CD4-positive, alpha-beta memory T cell (primary cell): ENCODE data around the gene ITGBL1. TPM values are rescaled to one million over a fixed set of nuclear protein-coding genes. Genes with fewer than 3 reads are reported as not detected.

Experiments
- CTCF ChIA-PET: fragments of 350-600 bp; sonication (Branson Sonifier 250); formaldehyde crosslinking; loops from one replicate; lab custom pipeline; 2021; ENCODE audit warnings: inconsistent platforms; ENCODE audit not compliant: partially characterized antibody; lab: Charles Lee
- POLR2A ChIA-PET: fragments of 350-600 bp; sonication (Branson Sonifier 250); formaldehyde crosslinking; loops from one replicate; lab custom pipeline; 2021; ENCODE audit not compliant: partially characterized antibody; lab: Charles Lee
- DNase-seq, 5 donors: peaks; one replicate each; pipeline versions ENCODE4 v3.0.0 to v3.0.0-alpha.2; 2020 to 2022; ENCODE audit warnings: mixed read lengths in 1 of 5
- H3K27ac ChIP-seq: one replicate; pipeline ENCODE4 v1.7.0; 2013; ENCODE audit warnings: low read depth, low read length
- H3K27me3 ChIP-seq: 2 replicates; pipeline ENCODE4 v1.7.0; 2013; ENCODE audit warnings: mild to moderate bottlenecking, low read length, moderate library complexity; ENCODE audit not compliant: insufficient read depth
- H3K36me3 ChIP-seq: 2 replicates; pipeline ENCODE4 v1.7.0; 2013; ENCODE audit warnings: mild to moderate bottlenecking, low read length, moderate library complexity; ENCODE audit not compliant: insufficient read depth
- H3K4me1 ChIP-seq: 2 replicates; pipeline ENCODE4 v1.7.0; 2013; ENCODE audit warnings: mild to moderate bottlenecking, low read length, moderate library complexity; ENCODE audit not compliant: insufficient read depth
- H3K4me3 ChIP-seq, 2 donors: one replicate each; pipeline ENCODE4 v1.7.0; 2013; ENCODE audit warnings: low read length in 2 of 2, mild to moderate bottlenecking in 1 of 2
- H3K9me3 ChIP-seq, 2 donors: one replicate each; pipeline ENCODE4 v1.7.0; 2013; ENCODE audit warnings: low read length in 2 of 2, control low read depth in 1 of 2; ENCODE audit not compliant: control insufficient read depth in 1 of 2
- H3K27ac Mint-ChIP-seq, 7 donors: one replicate each; pipeline ENCODE4 v1.8.0; 2020 to 2021; ENCODE audit warnings: mixed read lengths in 7 of 7, mild to moderate bottlenecking in 6 of 7, inconsistent platforms in 3 of 7, moderate library complexity in 3 of 7
- H3K27me3 Mint-ChIP-seq, 2 donors: one replicate each; pipeline ENCODE4 v1.8.0; 2020 to 2021; ENCODE audit warnings: mixed read lengths in 2 of 2
- H3K36me3 Mint-ChIP-seq, 2 donors: one replicate each; pipeline ENCODE4 v1.8.0; 2020 to 2021; ENCODE audit warnings: mixed read lengths in 2 of 2, inconsistent platforms in 1 of 2, mild to moderate bottlenecking in 1 of 2
- H3K4me1 Mint-ChIP-seq, 4 donors: one replicate each; pipeline ENCODE4 v1.8.0; 2020 to 2021; ENCODE audit warnings: mixed read lengths in 4 of 4, mild to moderate bottlenecking in 1 of 4
- H3K4me3 Mint-ChIP-seq, 8 donors: one replicate each; pipeline ENCODE4 v1.8.0; 2020 to 2021; ENCODE audit warnings: mixed read lengths in 8 of 8, mild to moderate bottlenecking in 7 of 8, moderate library complexity in 6 of 8, inconsistent platforms in 3 of 8
- H3K9me3 Mint-ChIP-seq, 8 donors: one replicate each; pipeline ENCODE4 v1.8.0; 2020 to 2021; ENCODE audit warnings: mixed read lengths in 8 of 8, mild to moderate bottlenecking in 5 of 8, inconsistent platforms in 3 of 8, moderate library complexity in 1 of 8
- intact Hi-C: fragments of 100-400 bp; cut with micrococcal nuclease; formaldehyde crosslinking; loops from one replicate; pipeline ENCODE4 v1.15.1; 2023
- polyA plus RNA-seq, 2 donors: library from polyadenylated mRNA; unstranded; fragments of 300-500 nt; fragmentation: Illumina TruSeq; gene quantifications; one replicate each; pipeline ENCODE4 v1.2.3, GENCODE V29; 2021
- total RNA-seq, 2 experiments: library from RNA; stranded (reverse); gene quantifications; one replicate each; pipeline ENCODE4 v1.2.3, GENCODE V29; 2021

ITGBL1 gene
- total and polyA plus RNA-seq, 4 experiments from 2014 or later = not detected

- ChIA-PET CTCF (no interaction called here), POLR2A (no interaction called here)
- H3K4me1 Mint-ChIP-seq = no peaks in the 10 kb centered on the region
- Histone ChIP-seq H3K27ac (no peak overlapping the region), H3K9me3 (no peaks in the 10 kb centered on the region), H3K36me3 (no peaks in the 10 kb centered on the region), H3K4me1 (no peaks in the 10 kb centered on the region), H3K27me3 (no peaks in the 10 kb centered on the region), H3K4me3 (no peak overlapping the region)
- H3K9me3 Mint-ChIP-seq = no peaks in the 10 kb centered on the region
- DNase-seq = no peak
- H3K36me3 Mint-ChIP-seq = no peaks in the 10 kb centered on the region
- H3K27me3 Mint-ChIP-seq = no peaks in the 10 kb centered on the region
- no peak overlapping the region for H3K27ac Mint-ChIP-seq
- no peak overlapping the region for H3K4me3 Mint-ChIP-seq
- intact Hi-C loops = no loop called here
These were observed 278.0 kb downstream of the ITGBL1 start for GRCh38 chr13:101730420-101731000.

- Histone ChIP-seq H3K27ac (no peak overlapping the region), H3K27me3 (no peaks in the 10 kb centered on the region), H3K9me3 (no peaks in the 10 kb centered on the region), H3K36me3 (no peaks in the 10 kb centered on the region), H3K4me3 (no peak overlapping the region), H3K4me1 (no peaks in the 10 kb centered on the region)
- Mint-ChIP-seq H3K9me3 (no peaks in the 10 kb centered on the region), H3K27ac (no peak overlapping the region), H3K27me3 (no peaks in the 10 kb centered on the region), H3K4me3 (no peak overlapping the region), H3K36me3 (no peaks in the 10 kb centered on the region), H3K4me1 (no peaks in the 10 kb centered on the region)
- ChIA-PET CTCF (no interaction called here), POLR2A (no interaction called here)
- DNase-seq = no peak
- intact Hi-C loops = no loop called here
These were observed 284.1 kb downstream of the ITGBL1 start for GRCh38 chr13:101736566-101736965.

GRCh38 chr13:101738336-101738735, 285.9 kb downstream of the ITGBL1 start:
- no peak overlapping the region for H3K27ac Mint-ChIP-seq
- H3K36me3 Mint-ChIP-seq = no peaks in the 10 kb centered on the region
- no peaks in the 10 kb centered on the region for H3K9me3 ChIP-seq
- POLR2A ChIA-PET = no interaction called here
- no peaks in the 10 kb centered on the region for H3K9me3 Mint-ChIP-seq
- intact Hi-C loops = no loop called here
- no peak overlapping the region for H3K4me3 ChIP-seq
- no peak for DNase-seq
- no peaks in the 10 kb centered on the region for H3K4me1 ChIP-seq
- H3K4me1 Mint-ChIP-seq = no peaks in the 10 kb centered on the region
- H3K27ac ChIP-seq = no peak overlapping the region
- CTCF ChIA-PET = no interaction called here
- H3K27me3 ChIP-seq = no peaks in the 10 kb centered on the region
- no peak overlapping the region for H3K4me3 Mint-ChIP-seq
- no peaks in the 10 kb centered on the region for H3K36me3 ChIP-seq
- no peaks in the 10 kb centered on the region for H3K27me3 Mint-ChIP-seq

- no peaks in the 10 kb centered on the region for H3K4me1 ChIP-seq
- POLR2A ChIA-PET = no interaction called here
- Mint-ChIP-seq H3K9me3 (no peaks in the 10 kb centered on the region), H3K27ac (no peak overlapping the region), H3K4me3 (no peak overlapping the region), H3K4me1 (no peaks in the 10 kb centered on the region), H3K27me3 (no peaks in the 10 kb centered on the region), H3K36me3 (no peaks in the 10 kb centered on the region)
- DNase-seq = no peak
- H3K27ac ChIP-seq = no peak overlapping the region
- no peak overlapping the region for H3K4me3 ChIP-seq
- no peaks in the 10 kb centered on the region for H3K27me3 ChIP-seq
- H3K9me3 ChIP-seq = no peaks in the 10 kb centered on the region
- CTCF ChIA-PET = no interaction called here
- intact Hi-C loops = no loop called here
- H3K36me3 ChIP-seq = no peaks in the 10 kb centered on the region
These were observed 287.1 kb downstream of the ITGBL1 start for GRCh38 chr13:101739382-101740178.

GRCh38 chr13:101746513-101746912, 294.0 kb downstream of the ITGBL1 start:
- no peaks in the 10 kb centered on the region for H3K4me1 Mint-ChIP-seq
- Histone ChIP-seq H3K4me1 (no peaks in the 10 kb centered on the region), H3K27ac (no peak overlapping the region), H3K36me3 (no peaks in the 10 kb centered on the region), H3K27me3 (no peaks in the 10 kb centered on the region), H3K4me3 (no peak overlapping the region), H3K9me3 (no peaks in the 10 kb centered on the region)
- no peaks in the 10 kb centered on the region for H3K9me3 Mint-ChIP-seq
- ChIA-PET POLR2A (no interaction called here), CTCF (no interaction called here)
- H3K36me3 Mint-ChIP-seq = no peaks in the 10 kb centered on the region
- H3K27me3 Mint-ChIP-seq = peaks cover 13 to 14% of the 10 kb centered on the region in 2 donors
- intact Hi-C loops = no loop called here
- H3K27ac Mint-ChIP-seq = no peak overlapping the region
- H3K4me3 Mint-ChIP-seq = no peak overlapping the region
- DNase-seq = no peak

GRCh38 chr13:101747039-101747438, 294.6 kb downstream of the ITGBL1 start:
- H3K9me3 ChIP-seq = no peaks in the 10 kb centered on the region
- intact Hi-C loops = no loop called here
- H3K4me3 ChIP-seq = no peak overlapping the region
- H3K36me3 ChIP-seq = no peaks in the 10 kb centered on the region
- no peaks in the 10 kb centered on the region for H3K27me3 ChIP-seq
- no peak overlapping the region for H3K4me3 Mint-ChIP-seq
- H3K4me1 ChIP-seq = no peaks in the 10 kb centered on the region
- peaks cover 14% of the 10 kb centered on the region in 2 donors for H3K27me3 Mint-ChIP-seq
- no peak overlapping the region for H3K27ac Mint-ChIP-seq
- ChIA-PET CTCF (no interaction called here), POLR2A (no interaction called here)
- no peaks in the 10 kb centered on the region for H3K4me1 Mint-ChIP-seq
- H3K27ac ChIP-seq = no peak overlapping the region
- DNase-seq = no peak
- H3K36me3 Mint-ChIP-seq = no peaks in the 10 kb centered on the region
- H3K9me3 Mint-ChIP-seq = no peaks in the 10 kb centered on the region

GRCh38 chr13:101749584-101749983, 297.1 kb downstream of the ITGBL1 start:
- no peaks in the 10 kb centered on the region for H3K36me3 Mint-ChIP-seq
- no peaks in the 10 kb centered on the region for H3K9me3 ChIP-seq
- H3K36me3 ChIP-seq = no peaks in the 10 kb centered on the region
- H3K4me3 ChIP-seq = no peak overlapping the region
- no peaks in the 10 kb centered on the region for H3K4me1 ChIP-seq
- no peaks in the 10 kb centered on the region for H3K9me3 Mint-ChIP-seq
- no peak overlapping the region for H3K27ac Mint-ChIP-seq
- H3K27ac ChIP-seq = no peak overlapping the region
- H3K4me3 Mint-ChIP-seq = no peak overlapping the region
- intact Hi-C loops = no loop called here
- no peaks in the 10 kb centered on the region for H3K27me3 ChIP-seq
- no peak for DNase-seq
- no peaks in the 10 kb centered on the region for H3K4me1 Mint-ChIP-seq
- peaks cover 14 to 19% of the 10 kb centered on the region in 2 donors for H3K27me3 Mint-ChIP-seq
- ChIA-PET POLR2A (no interaction called here), CTCF (no interaction called here)
